Measurements from ENCODE around the gene CTPS1. TPM values are rescaled to one million over a fixed set of nuclear protein-coding genes. Genes with fewer than 3 reads are reported as not detected.

Gene CTPS1
- total RNA-seq, 1 experiment from 2014 or later = 139 TPM

GRCh38 chr1:40978886-40979240, 633 bp upstream of the CTPS1 start:
- POLR2A ChIA-PET (ENCODE audit: low non-redundant PET) = no interaction called here
- BruUV-seq (replicated peaks) = no TSS peak
- intact Hi-C loops (cut with micrococcal nuclease; ENCODE audit: unreplicated experiment) = no loop called here
- peaks cover 4% of the 10 kb centered on the region for H3K36me3 ChIP-seq (ENCODE audit: insufficient read depth, low read length, poor library complexity, severe bottlenecking)
- TF ChIP-seq EZH2 (IDR thresholded peaks at IDR 0.05; ENCODE audit: borderline replicate concordance, low read depth, low read length, poor library complexity, severe bottlenecking) (no peak), CTCF (conservative IDR thresholded peaks at IDR 0.05; ENCODE audit: low read depth, low read length) (no peak)
- DNase-seq (ENCODE audit: low spot score) = no peak
- H3K27me3 ChIP-seq (replicated peaks; ENCODE audit: insufficient read depth, low read depth, low read length, poor library complexity) = no peaks in the 10 kb centered on the region
- H3K9me3 ChIP-seq (ENCODE audit: low read depth, low read length, poor library complexity, severe bottlenecking) = no peaks in the 10 kb centered on the region
- peaks cover 10% of the 10 kb centered on the region for H3K4me1 ChIP-seq (ENCODE audit: insufficient read depth, low read length, poor library complexity, severe bottlenecking)
- CTCF ChIA-PET = no interaction called here
- H3K27ac ChIP-seq (ENCODE audit: low read depth, low read length, poor library complexity, severe bottlenecking) = peak overlapping the region; percentile 94
- peak overlapping the region; percentile 62 for H3K4me3 ChIP-seq (ENCODE audit: low read depth, low read length, poor library complexity, severe bottlenecking)

- TF ChIP-seq EZH2 (IDR thresholded peaks at IDR 0.05; ENCODE audit: borderline replicate concordance, low read depth, low read length, poor library complexity, severe bottlenecking) = no peak
- no peak for TF ChIP-seq CTCF (conservative IDR thresholded peaks at IDR 0.05; ENCODE audit: low read depth, low read length)
- Histone ChIP-seq H3K27me3 (replicated peaks; ENCODE audit: insufficient read depth, low read depth, low read length, poor library complexity) (no peaks in the 10 kb centered on the region), H3K36me3 (ENCODE audit: insufficient read depth, low read length, poor library complexity, severe bottlenecking) (peaks cover 16% of the 10 kb centered on the region), H3K4me1 (ENCODE audit: insufficient read depth, low read length, poor library complexity, severe bottlenecking) (peaks cover 10% of the 10 kb centered on the region), H3K27ac (ENCODE audit: low read depth, low read length, poor library complexity, severe bottlenecking) (peak overlapping the region; percentile 94), H3K4me3 (ENCODE audit: low read depth, low read length, poor library complexity, severe bottlenecking) (peak overlapping the region; percentile 62), H3K9me3 (ENCODE audit: low read depth, low read length, poor library complexity, severe bottlenecking) (no peaks in the 10 kb centered on the region)
- no TSS peak for BruUV-seq (replicated peaks)
- ChIA-PET CTCF (no interaction called here), POLR2A (ENCODE audit: low non-redundant PET) (interaction anchor here (0.6 kb wide), 1 partner anchor 317 kb away, joined by 12 read pairs; no protein-coding TSS in a partner anchor)
- DNase-seq (ENCODE audit: low spot score) = no peak
- intact Hi-C loops (cut with micrococcal nuclease; ENCODE audit: unreplicated experiment) = no loop called here
These were observed 564 bp downstream of the CTPS1 start for GRCh38 chr1:40980068-40980452.

GRCh38 chr1:40980453-40981121, 1.1 kb downstream of the CTPS1 start:
- Histone ChIP-seq H3K4me3 (ENCODE audit: low read depth, low read length, poor library complexity, severe bottlenecking) (peak overlapping the region; percentile 62), H3K36me3 (ENCODE audit: insufficient read depth, low read length, poor library complexity, severe bottlenecking) (peaks cover 22% of the 10 kb centered on the region), H3K27ac (ENCODE audit: low read depth, low read length, poor library complexity, severe bottlenecking) (peak overlapping the region; percentile 94), H3K9me3 (ENCODE audit: low read depth, low read length, poor library complexity, severe bottlenecking) (no peaks in the 10 kb centered on the region), H3K4me1 (ENCODE audit: insufficient read depth, low read length, poor library complexity, severe bottlenecking) (peaks cover 10% of the 10 kb centered on the region), H3K27me3 (replicated peaks; ENCODE audit: insufficient read depth, low read depth, low read length, poor library complexity) (no peaks in the 10 kb centered on the region)
- no peak for TF ChIP-seq EZH2 (IDR thresholded peaks at IDR 0.05; ENCODE audit: borderline replicate concordance, low read depth, low read length, poor library complexity, severe bottlenecking)
- TF ChIP-seq CTCF (conservative IDR thresholded peaks at IDR 0.05; ENCODE audit: low read depth, low read length) = no peak
- CTCF ChIA-PET = no interaction called here
- no TSS peak for BruUV-seq (replicated peaks)
- POLR2A ChIA-PET (ENCODE audit: low non-redundant PET) = no interaction called here
- intact Hi-C loops (cut with micrococcal nuclease; ENCODE audit: unreplicated experiment) = no loop called here
- peak; percentile 35 for DNase-seq (ENCODE audit: low spot score)
